Ishikawa (cell line): ENCODE data around the gene RFPL1.
"Not testable (repeated sequence)": the region's sequence is repeated elsewhere in the genome, so short reads cannot be mapped to it uniquely, and the experiment has no call there.

ENCODE experiments used
- CREB1 ChIP-seq: IDR thresholded peaks from 2 replicates; pipeline ENCODE4 v1.6.1; 2012; ENCODE audit warnings: low read depth
- EGR1 ChIP-seq: IDR thresholded peaks from 2 replicates; pipeline ENCODE4 v1.6.1; 2012
- EP300 ChIP-seq: IDR thresholded peaks from 2 replicates; pipeline ENCODE4 v1.6.1; 2012; ENCODE audit warnings: borderline replicate concordance
- FOXM1 ChIP-seq: IDR thresholded peaks from 2 replicates; pipeline ENCODE4 v1.6.1; 2012; ENCODE audit warnings: low read depth, borderline replicate concordance
- NFIC ChIP-seq: IDR thresholded peaks from 2 replicates; pipeline ENCODE4 v1.6.1; 2012
- RAD21 ChIP-seq: IDR thresholded peaks from 2 replicates; pipeline ENCODE4 v1.6.1; 2012; ENCODE audit warnings: low read depth
- REST ChIP-seq: IDR thresholded peaks from 2 replicates; pipeline ENCODE4 v1.6.1; 2012; ENCODE audit warnings: low read depth, mild to moderate bottlenecking
- TAF1 ChIP-seq: IDR thresholded peaks from 2 replicates; pipeline ENCODE4 v1.6.1; 2012; ENCODE audit warnings: low read depth, mild to moderate bottlenecking
- TEAD4 ChIP-seq: IDR thresholded peaks from 2 replicates; pipeline ENCODE4 v1.6.1; 2012
- TF ChIP-seq, protein P1 (sequence below): IDR thresholded peaks from 2 replicates; pipeline ENCODE4 v1.6.1; 2012
- TF ChIP-seq, protein P2 (sequence below): IDR thresholded peaks from 2 replicates; pipeline ENCODE4 v1.6.1; 2012

DNA sequence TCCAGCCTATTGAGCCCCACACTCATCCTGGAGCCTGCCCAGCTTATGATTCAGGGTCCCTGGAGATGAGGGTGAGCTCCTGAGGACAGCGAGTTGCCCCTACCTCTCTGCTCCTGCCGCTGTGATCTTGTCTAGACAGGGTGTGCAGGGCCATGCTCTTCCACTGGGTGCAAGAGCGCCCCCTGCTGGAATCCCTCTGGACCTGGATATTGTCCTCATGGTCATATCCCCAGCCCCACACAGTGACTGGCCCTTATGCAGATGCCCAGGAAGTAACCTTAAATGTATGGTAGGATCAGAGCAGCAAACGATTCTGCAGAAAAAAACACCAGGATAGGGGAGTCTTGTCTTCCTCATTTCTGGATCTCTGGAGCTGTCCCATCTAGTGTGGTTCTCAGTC lies 25.6 kb upstream of the RFPL1 start:
- not testable (repeated sequence) for TF ChIP-seq CREB1, EGR1, REST, EP300, TAF1, FOXM1, NFIC, TEAD4
- TF ChIP-seq, protein P1, sequence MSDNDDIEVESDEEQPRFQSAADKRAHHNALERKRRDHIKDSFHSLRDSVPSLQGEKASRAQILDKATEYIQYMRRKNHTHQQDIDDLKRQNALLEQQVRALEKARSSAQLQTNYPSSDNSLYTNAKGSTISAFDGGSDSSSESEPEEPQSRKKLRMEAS, result not testable (repeated sequence)
- peak; percentile 40 for TF ChIP-seq RAD21
- TF ChIP-seq, protein P2, sequence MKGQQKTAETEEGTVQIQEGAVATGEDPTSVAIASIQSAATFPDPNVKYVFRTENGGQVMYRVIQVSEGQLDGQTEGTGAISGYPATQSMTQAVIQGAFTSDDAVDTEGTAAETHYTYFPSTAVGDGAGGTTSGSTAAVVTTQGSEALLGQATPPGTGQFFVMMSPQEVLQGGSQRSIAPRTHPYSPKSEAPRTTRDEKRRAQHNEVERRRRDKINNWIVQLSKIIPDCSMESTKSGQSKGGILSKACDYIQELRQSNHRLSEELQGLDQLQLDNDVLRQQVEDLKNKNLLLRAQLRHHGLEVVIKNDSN, result not testable (repeated sequence)
